WERI-Rb-1 (cell line): Measurements from ENCODE around the gene PKHD1.
A peak's percentile ranks its signal among the peaks of the same experiment; 100 is the strongest.
"Not testable (repeated sequence)": the region's sequence is repeated elsewhere in the genome, so short reads cannot be mapped to it uniquely, and the experiment has no call there.

Experiments used
- DNase-seq: peaks from one replicate; pipeline ENCODE4 v3.0.0-alpha.2; 2020
- H3K27ac ChIP-seq: fragments of 250-450 bp; sonication (Bioruptor Pico); 2 replicates; pipeline ENCODE4 v1.5.1; 2020; ENCODE audit warnings: mild to moderate bottlenecking, moderate library complexity
- H3K27me3 ChIP-seq: fragments of 250-450 bp; sonication (Bioruptor Pico); 2 replicates; pipeline ENCODE4 v1.5.1; 2021; ENCODE audit warnings: mild to moderate bottlenecking, low read depth, moderate library complexity; ENCODE audit not compliant: insufficient read depth, severe bottlenecking
- H3K36me3 ChIP-seq: fragments of 250-450 bp; sonication (Bioruptor Pico); 2 replicates; pipeline ENCODE4 v1.5.1; 2020; ENCODE audit warnings: mild to moderate bottlenecking, moderate library complexity
- H3K4me3 ChIP-seq: 2 replicates; pipeline ENCODE4 v1.5.1; 2011; ENCODE audit warnings: low read depth, mild to moderate bottlenecking, control low read depth, low read length
- H3K9me3 ChIP-seq: fragments of 250-450 bp; sonication (Bioruptor Pico); 2 replicates; pipeline ENCODE4 v1.5.1; 2021; ENCODE audit warnings: mild to moderate bottlenecking, moderate library complexity; ENCODE audit not compliant: severe bottlenecking
- CTCF ChIP-seq: IDR thresholded peaks from 2 replicates; pipeline ENCODE4 v1.5.1; 2011; ENCODE audit warnings: low read depth, mild to moderate bottlenecking, control low read depth, inconsistent platforms, low read length

PKHD1 gene

GRCh38 chr6:51951924-51952323, 135.5 kb downstream of the PKHD1 start:
- H3K27ac ChIP-seq, result no peak overlapping the region
- TF ChIP-seq CTCF, result no peak
- no peaks in the 10 kb centered on the region for H3K27me3 ChIP-seq
- no peaks in the 10 kb centered on the region for H3K9me3 ChIP-seq
- no peak for DNase-seq
- H3K4me3 ChIP-seq, result no peak overlapping the region
- no peaks in the 10 kb centered on the region for H3K36me3 ChIP-seq

GRCh38 chr6:51949526-51949925, 137.9 kb downstream of the PKHD1 start:
- no peak for TF ChIP-seq CTCF
- Histone ChIP-seq H3K36me3 (no peaks in the 10 kb centered on the region), H3K27me3 (no peaks in the 10 kb centered on the region), H3K4me3 (peak overlapping the region; percentile 5; the same call in 1 of the 2 replicates), H3K27ac (peak overlapping the region; percentile 53), H3K9me3 (peaks cover 5% of the 10 kb centered on the region)
- DNase-seq, result peak; percentile 97

GRCh38 chr6:51939695-51940094, 147.7 kb downstream of the PKHD1 start:
- not testable (repeated sequence) for H3K4me3 ChIP-seq, H3K27me3 ChIP-seq, H3K27ac ChIP-seq, H3K9me3 ChIP-seq, H3K36me3 ChIP-seq
- peak; percentile 89 for DNase-seq

- no peak overlapping the region for H3K4me3 ChIP-seq
- no peak for TF ChIP-seq CTCF
- no peaks in the 10 kb centered on the region for H3K27me3 ChIP-seq
- H3K36me3 ChIP-seq, result no peaks in the 10 kb centered on the region
- no peaks in the 10 kb centered on the region for H3K9me3 ChIP-seq
- H3K27ac ChIP-seq, result no peak overlapping the region; the same call in 1 of the 2 replicates
- no peak for DNase-seq
Measured at GRCh38 chr6:51936531-51937290, 150.7 kb downstream of the PKHD1 start.

- H3K27me3 ChIP-seq, result no peaks in the 10 kb centered on the region
- no peak overlapping the region for H3K27ac ChIP-seq
- peak; percentile 35 for DNase-seq
- no peaks in the 10 kb centered on the region for H3K9me3 ChIP-seq
- H3K4me3 ChIP-seq, result no peak overlapping the region
- peak; percentile 70 for TF ChIP-seq CTCF
- H3K36me3 ChIP-seq, result no peaks in the 10 kb centered on the region
Measured at GRCh38 chr6:51934098-51934497, 153.3 kb downstream of the PKHD1 start.

GRCh38 chr6:51932956-51933355, 154.5 kb downstream of the PKHD1 start:
- TF ChIP-seq CTCF, result no peak
- no peak for DNase-seq
- no peaks in the 10 kb centered on the region for H3K9me3 ChIP-seq
- no peaks in the 10 kb centered on the region for H3K27me3 ChIP-seq
- H3K36me3 ChIP-seq, result no peaks in the 10 kb centered on the region
- no peak overlapping the region for H3K27ac ChIP-seq
- no peak overlapping the region for H3K4me3 ChIP-seq
